ENCODE data around the gene IER3.
"Not testable (repeated sequence)": the region's sequence is repeated elsewhere in the genome, so short reads cannot be mapped to it uniquely, and the experiment has no call there.

The IER3 gene

DNA sequence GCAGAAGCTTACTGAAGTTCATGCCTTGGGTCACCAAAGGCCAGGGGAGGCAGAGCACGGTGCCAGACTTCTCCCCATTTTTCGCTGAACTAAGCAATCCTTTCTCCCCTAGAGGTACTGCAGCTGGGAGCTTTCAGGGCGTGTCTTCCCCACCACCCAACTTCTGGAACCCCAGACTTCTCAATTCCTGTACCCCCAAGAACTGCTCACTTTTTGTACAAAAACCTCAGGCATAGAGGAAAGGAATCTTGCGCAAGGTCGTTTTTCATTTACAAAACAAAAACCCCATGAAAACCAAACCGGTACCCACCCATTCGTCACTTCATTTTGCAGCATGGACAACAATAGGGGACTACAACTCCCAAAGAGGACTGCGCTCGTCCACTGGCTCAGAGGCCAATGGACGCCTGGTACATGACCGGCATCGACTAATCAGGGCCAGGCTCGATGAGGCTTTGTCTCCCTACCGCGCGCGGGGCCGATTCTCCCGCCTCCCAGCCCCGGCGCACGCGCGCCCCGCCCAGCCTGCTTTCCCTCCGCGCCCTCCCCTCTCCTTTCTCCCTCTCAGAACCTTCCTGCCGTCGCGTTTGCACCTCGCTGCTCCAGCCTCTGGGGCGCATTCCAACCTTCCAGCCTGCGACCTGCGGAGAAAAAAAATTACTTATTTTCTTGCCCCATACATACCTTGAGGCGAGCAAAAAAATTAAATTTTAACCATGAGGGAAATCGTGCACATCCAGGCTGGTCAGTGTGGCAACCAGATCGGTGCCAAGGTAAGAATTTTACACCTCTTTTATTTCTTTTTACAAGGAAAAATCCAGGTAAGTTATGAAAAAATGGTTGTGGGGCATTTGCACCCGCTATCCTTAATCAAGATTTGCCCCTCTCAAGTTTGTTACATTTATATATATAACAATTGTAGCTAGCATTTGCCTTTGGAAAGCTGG lies 24.3 kb downstream of the IER3 start, which contains the start of gene TUBB:
TSS of gene TUBB (plus strand) at position 562 of the 947 bp plus-strand sequence. CDS start at position 717, 155 bp downstream.
- TF ChIP-seq POLR2A (IDR thresholded peaks at IDR 0.05; ENCODE audit: low read depth, low read length) = peak; percentile 83
- peak; percentile 89 for DNase-seq (ENCODE audit: insufficient read length, low spot score)
- FAIRE-seq = no peak

DNA sequence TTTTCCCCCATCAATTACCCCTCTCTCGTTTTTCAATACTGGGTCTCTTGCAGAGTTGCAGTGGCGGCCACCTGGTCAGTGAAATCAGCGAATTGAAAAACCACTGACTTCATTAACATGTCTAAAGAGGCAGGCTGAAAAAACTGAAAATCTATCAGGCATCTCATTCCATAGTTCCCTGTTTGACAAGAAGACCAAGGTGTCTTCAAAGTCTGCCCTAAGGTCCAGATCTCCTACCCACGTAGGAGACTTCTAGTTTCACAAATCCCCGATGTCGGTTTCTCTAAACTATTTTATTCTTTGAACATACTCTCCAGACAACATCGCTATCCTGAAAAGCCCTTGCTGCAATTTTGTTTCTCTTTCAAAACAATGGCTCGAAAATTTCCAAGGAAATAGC lies 25.0 kb downstream of the IER3 start:
- DNase-seq (ENCODE audit: insufficient read length, low spot score) (no peak), FAIRE-seq (no peak)
- TF ChIP-seq POLR2A (IDR thresholded peaks at IDR 0.05; ENCODE audit: low read depth, low read length) = no peak

DNA sequence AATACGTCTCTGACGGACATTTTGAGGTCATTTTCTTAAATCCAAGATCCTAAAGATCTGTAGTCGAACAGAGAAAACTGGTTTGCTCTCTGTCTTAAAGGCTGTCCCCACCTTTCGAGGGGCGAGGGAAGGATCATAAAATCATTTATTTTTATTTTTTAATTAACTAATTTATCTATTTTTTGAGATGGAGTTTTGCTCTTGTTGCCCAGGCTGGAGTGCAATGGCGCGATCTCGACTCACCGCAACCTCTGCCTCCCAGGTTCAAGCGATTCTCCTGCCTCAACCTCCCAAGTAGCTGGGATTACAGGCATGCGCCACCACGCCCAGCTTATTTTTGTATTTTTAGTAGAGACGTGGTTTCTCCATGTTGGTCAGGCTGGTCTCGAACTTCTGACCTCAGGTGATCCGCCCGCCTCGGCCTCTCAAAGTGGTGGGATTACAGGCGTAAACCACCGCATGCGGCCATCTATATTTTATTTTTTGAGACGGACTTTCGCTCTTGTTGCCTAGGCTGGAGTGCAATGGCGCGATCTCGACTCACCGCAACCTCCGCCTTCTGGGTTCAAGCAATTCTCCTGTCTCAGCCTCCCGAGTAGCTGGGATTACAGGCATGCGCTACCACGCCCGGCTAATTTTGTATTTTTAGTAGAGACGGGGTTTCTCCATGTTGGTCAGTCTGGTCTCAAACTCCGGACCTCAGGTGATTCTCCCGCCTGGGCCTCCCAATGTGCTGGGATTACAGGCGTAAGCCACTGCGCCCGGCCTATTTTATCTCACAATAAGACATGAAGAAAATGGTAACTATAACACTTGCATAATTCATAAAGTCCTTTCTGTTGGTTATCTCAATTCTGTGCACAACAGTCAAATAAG lies 26.3 kb downstream of the IER3 start:
- FAIRE-seq = not testable (repeated sequence)

DNA sequence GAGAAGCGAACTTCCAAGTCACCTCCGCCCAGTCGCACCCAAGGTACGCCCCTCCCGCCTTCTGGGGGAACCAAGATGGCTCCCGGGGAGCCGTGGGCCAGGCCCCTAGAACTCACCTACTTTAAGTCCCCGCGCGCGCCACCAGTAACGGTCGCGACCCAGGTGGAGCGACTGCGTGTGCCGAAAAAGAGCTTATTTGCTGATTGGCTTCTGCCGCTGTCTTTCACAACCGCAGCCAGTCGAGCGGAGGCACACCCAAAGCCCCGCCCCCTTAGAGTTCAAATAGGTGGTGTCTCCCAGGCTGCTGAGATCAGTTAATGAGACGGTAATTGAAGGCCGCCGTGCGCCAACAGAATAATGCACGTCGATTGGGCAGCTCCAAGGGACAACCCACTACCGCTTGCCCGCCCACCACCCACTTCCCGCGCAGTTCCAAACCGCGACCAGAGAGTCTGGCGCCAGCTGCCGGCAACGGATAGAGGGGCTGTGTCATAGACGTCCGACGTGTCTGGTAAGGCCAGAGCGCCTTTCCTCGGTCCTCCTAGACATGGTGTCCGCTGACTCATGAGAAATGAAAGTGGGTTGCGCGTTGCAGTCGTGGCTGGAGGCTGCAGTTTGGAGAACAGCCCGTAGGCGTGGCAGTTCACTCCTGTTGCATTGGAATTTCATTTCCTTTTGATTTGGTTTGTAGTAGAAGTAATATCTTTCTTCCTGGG lies 27.1 kb downstream of the IER3 start, which contains the start of gene MDC1:
TSS of gene MDC1 (minus strand) at position 153 of the 716 bp plus-strand sequence. CDS start 2,106 bp downstream, outside the sequence.
- peak; percentile 96 for DNase-seq (ENCODE audit: insufficient read length, low spot score)
- peak; percentile 80 for FAIRE-seq
- TF ChIP-seq POLR2A (IDR thresholded peaks at IDR 0.05; ENCODE audit: low read depth, low read length) = peak; percentile 32; the same call in 1 of the 2 replicates

More for the DNA sequence above, 26.3 kb downstream of the IER3 start:
- DNase-seq (ENCODE audit: insufficient read length, low spot score) = not testable (repeated sequence)

DNA sequence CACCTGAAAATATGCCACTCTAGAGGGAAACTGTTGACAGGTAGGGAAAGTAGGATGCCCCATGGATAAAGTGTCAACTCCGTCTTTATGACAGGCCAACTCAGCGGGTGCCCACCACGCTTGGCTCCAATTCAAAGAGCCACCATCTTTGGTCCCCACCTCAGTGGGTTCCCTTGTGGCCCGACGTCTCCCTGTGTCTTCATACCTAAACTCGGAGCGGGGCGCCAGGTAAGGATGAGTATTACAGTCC lies 27.5 kb downstream of the IER3 start:
- DNase-seq (ENCODE audit: insufficient read length, low spot score) (no peak), FAIRE-seq (no peak)
- TF ChIP-seq POLR2A (IDR thresholded peaks at IDR 0.05; ENCODE audit: low read depth, low read length) = no peak

DNA sequence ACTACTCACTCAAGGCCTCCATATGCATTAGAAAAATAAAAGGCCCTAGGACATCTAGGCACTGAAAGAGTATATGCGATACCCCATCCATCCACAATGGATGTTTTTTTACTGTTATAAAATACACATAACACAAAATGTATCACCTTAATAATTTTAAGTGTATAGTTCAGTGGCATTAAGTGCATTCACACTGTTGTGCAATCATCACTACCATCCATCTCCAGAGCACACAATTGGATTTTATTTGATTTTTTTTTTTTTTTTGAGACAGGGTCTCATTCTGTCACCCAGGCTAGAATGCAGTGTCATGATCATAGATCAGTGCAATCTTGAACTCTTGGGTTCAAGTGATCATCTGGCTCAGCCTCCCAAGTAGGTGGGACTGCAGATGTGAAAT lies 30.1 kb downstream of the IER3 start:
- DNase-seq (ENCODE audit: insufficient read length, low spot score) (no peak), FAIRE-seq (no peak)
- no peak for TF ChIP-seq POLR2A (IDR thresholded peaks at IDR 0.05; ENCODE audit: low read depth, low read length)

DNA sequence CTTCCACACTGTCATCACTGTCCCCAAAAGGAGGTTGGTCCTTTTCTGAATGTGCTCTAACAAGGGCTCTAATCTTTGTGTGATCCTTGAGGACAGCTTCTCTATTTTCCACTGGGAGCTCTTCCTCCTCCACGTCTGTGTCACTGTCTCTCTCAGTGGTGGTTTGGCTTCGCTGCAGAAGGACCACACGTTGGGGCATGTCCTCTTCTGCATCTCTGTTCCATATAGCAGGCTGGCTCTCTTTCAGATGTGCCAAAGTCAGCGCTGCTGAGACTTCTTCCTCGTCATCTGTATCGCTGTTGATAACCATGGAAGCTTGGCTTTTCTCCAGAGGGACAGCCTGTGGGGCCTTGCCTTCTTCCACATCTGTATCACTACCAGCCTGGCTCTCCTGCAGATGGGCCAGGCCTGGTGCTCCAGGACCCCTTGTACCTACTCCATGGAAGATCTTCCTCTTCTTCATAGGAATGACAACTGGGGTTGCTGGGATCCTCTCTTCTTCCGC lies 31.9 kb downstream of the IER3 start:
- TF ChIP-seq POLR2A (IDR thresholded peaks at IDR 0.05; ENCODE audit: low read depth, low read length) = no peak
- DNase-seq (ENCODE audit: insufficient read length, low spot score) (no peak), FAIRE-seq (no peak)

DNA sequence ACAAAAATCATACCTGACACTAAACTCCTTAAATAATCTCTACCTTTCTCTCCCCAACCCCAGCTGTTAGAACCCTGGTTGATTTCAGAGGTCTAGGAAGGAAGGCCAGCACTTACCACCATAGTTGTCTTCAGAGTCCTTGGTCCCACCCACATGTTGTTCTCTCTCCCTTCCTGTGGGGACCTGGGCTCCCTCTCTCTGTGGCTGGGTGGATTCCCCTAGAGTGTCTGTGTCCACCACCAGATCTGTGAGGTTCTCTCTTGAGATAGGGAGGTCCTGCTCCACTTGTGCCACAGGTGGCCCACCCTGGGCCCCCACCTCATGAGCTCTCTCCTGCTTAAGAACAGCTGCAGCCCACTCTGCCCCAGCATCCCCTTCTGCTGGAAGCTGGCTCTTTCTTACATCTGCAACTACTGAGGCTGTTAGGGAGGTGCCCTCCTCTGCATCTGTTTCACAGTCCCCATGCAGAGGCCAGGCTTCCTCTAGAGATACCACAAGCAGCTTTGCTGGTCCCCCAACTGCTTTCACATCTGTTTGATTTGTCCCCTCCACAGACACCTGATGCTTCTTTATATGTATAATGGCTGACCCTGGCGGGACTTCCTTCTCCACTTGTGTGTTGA lies 32.5 kb downstream of the IER3 start:
- no peak for DNase-seq (ENCODE audit: insufficient read length, low spot score)
- FAIRE-seq = no peak
- no peak for TF ChIP-seq POLR2A (IDR thresholded peaks at IDR 0.05; ENCODE audit: low read depth, low read length)

DNA sequence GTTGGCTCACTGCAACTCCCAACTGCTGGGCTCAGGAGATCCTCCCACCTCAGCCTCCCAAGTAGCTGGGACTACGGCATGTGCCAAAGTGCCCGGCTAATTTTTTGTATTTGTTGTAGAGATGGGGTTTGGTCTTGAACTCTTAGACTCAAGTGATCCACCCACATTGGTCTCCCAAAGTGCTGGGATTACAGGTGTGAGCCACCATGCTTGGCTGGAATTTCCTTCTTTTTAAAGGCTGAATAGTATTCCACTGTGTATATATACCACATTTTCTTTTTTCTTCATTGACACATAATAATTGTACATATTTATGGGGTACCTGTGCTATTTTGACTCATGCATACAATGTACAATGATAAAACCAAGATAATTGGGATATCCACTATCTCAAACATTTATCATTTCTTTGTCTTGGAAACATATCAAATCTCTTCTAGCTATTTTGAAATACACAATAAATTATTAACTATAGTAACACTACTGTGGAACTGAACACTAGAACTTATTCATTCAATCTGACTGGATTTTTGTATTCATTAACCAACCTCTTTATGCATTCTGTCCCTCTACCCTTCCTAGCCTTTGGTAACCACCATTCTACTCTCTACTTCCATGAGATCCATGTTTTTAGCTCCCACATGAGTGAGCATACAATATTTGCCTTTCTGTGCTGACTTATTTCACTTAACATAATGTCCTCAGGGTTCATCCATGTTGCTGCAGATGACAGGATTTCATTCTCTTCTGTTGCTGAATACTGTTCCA lies 35.1 kb downstream of the IER3 start:
- DNase-seq (ENCODE audit: insufficient read length, low spot score) (no peak), FAIRE-seq (no peak)
- TF ChIP-seq POLR2A (IDR thresholded peaks at IDR 0.05; ENCODE audit: low read depth, low read length) = no peak

DNA sequence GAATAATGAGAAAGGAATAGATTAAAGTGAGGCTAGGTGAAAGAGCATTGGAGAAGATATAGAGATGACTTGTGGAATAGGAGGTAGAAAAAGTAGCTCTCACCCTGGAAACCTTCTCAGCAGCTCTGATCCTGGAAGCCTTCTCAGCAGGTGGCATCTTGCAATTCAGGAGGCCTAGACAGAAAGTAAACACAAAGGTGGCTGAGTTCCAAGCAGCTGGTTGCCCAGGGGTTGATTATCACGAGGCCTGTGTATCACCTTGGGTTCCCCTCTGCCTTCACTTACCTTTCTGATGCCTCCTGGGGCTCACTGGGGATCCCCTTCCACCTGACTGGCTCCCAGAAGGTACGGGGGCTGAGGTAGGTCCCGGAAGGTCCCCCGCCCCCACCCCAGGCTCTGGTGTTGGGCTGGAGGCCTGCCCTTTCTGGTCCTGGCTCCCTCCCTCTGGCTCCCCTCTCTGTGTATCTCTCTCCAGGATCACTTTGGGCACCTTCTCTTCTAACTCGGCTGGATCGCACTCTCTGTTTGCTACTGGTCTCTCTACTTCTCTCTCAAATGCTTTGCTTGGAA lies 37.0 kb downstream of the IER3 start:
- no peak for TF ChIP-seq POLR2A (IDR thresholded peaks at IDR 0.05; ENCODE audit: low read depth, low read length)
- FAIRE-seq (no peak), DNase-seq (ENCODE audit: insufficient read length, low spot score) (no peak)

DNA sequence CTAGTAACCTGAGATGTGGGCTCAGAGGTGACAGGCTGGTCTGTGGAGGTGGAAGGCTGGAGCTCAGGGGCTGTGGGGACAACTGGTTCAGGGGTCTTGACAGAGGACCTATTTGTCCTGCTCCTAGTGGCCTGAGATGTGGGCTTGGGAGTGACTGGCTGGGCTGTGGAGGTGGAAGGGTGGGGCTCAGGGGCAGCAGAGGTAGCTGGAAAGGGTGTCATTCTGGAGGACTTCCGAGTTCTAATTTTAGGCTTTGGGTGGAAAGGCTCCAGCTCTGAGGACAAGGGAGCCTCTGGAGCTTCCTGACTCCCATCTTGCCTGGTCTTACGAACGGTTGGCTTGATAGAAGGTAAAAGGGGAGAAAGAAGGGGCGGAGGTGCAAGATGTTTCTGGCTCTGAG lies 38.7 kb downstream of the IER3 start:
- no peak for FAIRE-seq
- TF ChIP-seq POLR2A (IDR thresholded peaks at IDR 0.05; ENCODE audit: low read depth, low read length) = no peak
- DNase-seq (ENCODE audit: insufficient read length, low spot score) = no peak

DNA sequence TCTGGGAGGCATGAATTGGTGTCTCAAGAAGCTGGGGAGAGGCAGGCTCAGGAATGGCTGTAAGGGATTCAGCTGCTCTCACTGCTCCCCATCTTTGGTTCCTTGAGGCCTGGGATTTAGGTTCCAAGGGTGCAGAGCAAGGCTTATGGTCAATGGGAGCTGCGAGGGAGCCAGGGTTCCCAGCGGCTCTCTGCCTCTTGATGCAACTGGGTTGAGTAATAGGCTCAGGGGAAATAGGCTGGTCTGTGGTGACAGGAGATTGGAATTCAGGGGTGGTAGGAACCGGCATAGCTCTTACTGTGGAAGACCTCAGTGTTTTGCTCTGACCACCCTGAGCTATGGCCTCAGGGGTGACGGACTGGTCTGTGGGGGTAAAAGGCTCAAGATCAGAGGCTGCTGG lies 40.5 kb downstream of the IER3 start:
- TF ChIP-seq POLR2A (IDR thresholded peaks at IDR 0.05; ENCODE audit: low read depth, low read length) = no peak
- DNase-seq (ENCODE audit: insufficient read length, low spot score) (no peak), FAIRE-seq (no peak)

All from H54 (cell line).